ENCODE data around the gene CORO2B. TPM values are rescaled to one million over a fixed set of nuclear protein-coding genes. Genes with fewer than 3 reads are reported as not detected.

The CORO2B gene
- total RNA-seq, 4 donors from 2014 or later: 3.1 to 9.6 (median 8.6) TPM

DNA sequence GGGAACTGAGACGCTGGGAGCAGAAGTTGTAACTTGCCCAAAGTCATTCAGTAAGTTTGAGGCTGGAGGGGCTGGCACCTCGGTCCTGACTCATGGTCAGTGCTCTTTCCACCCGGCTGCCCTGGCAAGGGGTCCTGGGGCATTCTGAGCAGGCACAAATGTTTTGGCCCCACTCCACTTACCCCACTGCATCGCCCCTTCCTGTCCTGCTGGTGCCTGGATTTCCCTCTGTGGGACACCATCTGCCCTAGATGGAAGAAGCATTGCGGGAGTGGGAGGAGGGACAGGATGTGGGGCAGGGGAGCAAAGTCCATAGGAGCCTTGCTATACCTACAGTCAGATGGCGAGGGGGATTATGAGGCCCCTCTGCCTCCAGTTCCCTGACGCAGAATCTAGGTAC, 4.5 kb downstream of the CORO2B start:
- no peak overlapping the region for H3K27ac ChIP-seq

DNA sequence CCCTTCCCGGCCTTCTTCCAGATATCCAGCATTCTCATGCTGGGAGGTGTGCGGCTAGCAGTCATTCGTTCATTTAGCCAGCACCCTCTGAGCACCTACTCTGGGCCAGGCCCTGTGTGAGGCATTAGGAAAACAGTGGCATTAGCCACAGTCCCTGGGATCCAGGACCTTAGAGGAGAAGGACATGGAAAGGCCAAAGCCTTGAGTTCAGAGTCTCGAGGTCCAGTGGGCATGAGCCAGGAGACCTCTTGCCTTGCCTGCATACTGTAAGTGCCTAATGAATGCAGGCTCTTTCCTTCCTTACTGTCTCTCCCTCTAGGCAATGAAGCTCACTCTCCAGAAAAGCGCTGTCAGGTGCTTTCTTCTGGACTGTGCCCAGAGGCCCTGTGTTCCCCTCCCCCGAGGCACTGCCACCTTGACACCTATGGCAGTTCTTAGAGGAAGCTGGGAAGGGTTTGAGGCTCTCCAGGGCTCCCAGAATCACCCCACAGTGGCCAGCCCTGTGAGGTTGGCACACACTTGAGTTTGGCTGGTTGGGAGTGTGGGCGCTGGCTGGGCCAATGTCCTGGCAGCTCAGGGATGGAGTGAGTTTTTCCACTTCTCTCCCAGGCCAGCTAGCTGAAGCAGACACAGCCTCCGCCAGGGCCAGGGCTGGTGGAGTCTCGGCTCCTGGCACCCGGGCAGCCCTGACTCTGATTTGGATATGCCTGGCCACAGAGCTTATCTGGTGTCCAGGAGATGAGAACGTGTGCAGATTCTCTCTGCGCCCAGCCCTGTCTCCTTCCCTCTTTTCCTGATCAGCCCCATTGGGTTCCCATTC, 5.4 kb downstream of the CORO2B start:
- intact Hi-C loops (cut with DNase I): no loop called here
- peak; percentile 49 to 53 for DNase-seq
- Histone ChIP-seq H3K36me3 (no peaks in the 10 kb centered on the region), H3K27ac (peak overlapping the region in 2 of 3 donors; percentile 15 to 24), H3K4me3 (replicated peaks in 1 of 3) (no peak overlapping the region), H3K4me1 (peaks cover 4 to 18% of the 10 kb centered on the region in 2 donors), H3K9me3 (no peaks in the 10 kb centered on the region), H3K27me3 (no peaks in the 10 kb centered on the region)
- 95% methylated on average over 9 to 11 of the region's 12 CpGs for WGBS, 2 donors
- TF ChIP-seq, protein P1, sequence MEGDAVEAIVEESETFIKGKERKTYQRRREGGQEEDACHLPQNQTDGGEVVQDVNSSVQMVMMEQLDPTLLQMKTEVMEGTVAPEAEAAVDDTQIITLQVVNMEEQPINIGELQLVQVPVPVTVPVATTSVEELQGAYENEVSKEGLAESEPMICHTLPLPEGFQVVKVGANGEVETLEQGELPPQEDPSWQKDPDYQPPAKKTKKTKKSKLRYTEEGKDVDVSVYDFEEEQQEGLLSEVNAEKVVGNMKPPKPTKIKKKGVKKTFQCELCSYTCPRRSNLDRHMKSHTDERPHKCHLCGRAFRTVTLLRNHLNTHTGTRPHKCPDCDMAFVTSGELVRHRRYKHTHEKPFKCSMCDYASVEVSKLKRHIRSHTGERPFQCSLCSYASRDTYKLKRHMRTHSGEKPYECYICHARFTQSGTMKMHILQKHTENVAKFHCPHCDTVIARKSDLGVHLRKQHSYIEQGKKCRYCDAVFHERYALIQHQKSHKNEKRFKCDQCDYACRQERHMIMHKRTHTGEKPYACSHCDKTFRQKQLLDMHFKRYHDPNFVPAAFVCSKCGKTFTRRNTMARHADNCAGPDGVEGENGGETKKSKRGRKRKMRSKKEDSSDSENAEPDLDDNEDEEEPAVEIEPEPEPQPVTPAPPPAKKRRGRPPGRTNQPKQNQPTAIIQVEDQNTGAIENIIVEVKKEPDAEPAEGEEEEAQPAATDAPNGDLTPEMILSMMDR (IDR thresholded peaks at IDR 0.05): no peak
- TF ChIP-seq POLR2A (IDR thresholded peaks at IDR 0.05): no peak

More for the DNA sequence above, 4.5 kb downstream of the CORO2B start:
- Histone ChIP-seq H3K36me3 (no peaks in the 10 kb centered on the region), H3K4me1 (peaks cover 4 to 17% of the 10 kb centered on the region in 2 donors), H3K27me3 (no peaks in the 10 kb centered on the region), H3K4me3 (replicated peaks in 1 of 3) (no peak overlapping the region), H3K9me3 (no peaks in the 10 kb centered on the region)
- DNase-seq: no peak
- intact Hi-C loops (cut with DNase I): no loop called here
- 78 to 79% methylated on average over 7 of the region's 7 CpGs for WGBS, 2 donors
- TF ChIP-seq, protein P1 (IDR thresholded peaks at IDR 0.05): no peak
- TF ChIP-seq POLR2A (IDR thresholded peaks at IDR 0.05): no peak

DNA sequence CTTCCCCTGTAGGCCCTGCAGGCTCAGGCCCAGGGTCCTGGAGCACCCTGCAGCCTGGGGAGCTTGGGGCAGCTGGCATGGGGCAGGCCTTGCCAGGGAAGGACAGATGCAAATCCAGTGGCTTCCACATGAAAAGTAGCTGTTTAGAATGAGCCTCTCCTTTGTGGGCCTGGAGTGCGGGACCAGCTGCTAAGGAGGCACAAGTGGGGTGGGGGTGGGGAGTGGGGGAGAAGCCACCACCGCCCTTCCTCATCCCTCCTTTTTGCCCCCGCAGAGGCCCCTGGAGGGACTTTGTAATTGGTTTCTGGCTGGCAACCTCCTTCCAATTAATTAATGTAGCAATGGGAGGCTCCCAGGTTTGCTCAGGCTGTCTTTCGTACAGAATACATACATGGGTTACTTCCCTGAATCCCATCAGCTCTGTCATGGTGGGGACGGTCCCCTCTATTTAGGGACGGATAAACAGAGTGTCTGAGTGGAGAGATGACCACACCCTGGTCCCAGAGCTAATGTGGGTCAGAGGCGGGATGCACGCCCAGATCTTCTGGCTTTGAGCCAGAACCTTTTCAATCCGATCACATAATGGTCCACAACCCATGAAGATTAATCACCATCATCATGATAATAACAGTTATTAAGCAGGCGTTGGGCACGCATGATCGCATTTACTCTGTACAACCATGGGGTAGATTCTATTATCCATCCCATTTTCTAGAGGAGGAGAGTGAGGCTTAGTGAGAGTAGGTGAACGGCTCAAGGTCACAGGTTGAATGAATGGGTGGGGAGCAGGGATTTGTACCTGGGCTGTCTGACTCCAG, 6.2 kb downstream of the CORO2B start:
- no peak for DNase-seq
- H3K36me3 ChIP-seq: no peaks in the 10 kb centered on the region
- intact Hi-C loops (cut with DNase I): no loop called here
- no peaks in the 10 kb centered on the region for H3K27me3 ChIP-seq
- TF ChIP-seq, protein P1 (IDR thresholded peaks at IDR 0.05): no peak
- no peak for TF ChIP-seq POLR2A (IDR thresholded peaks at IDR 0.05)
- peaks cover 6 to 18% of the 10 kb centered on the region in 2 donors for H3K4me1 ChIP-seq
- WGBS, 2 donors: 81 to 83% methylated on average over 12 to 13 of the region's 13 CpGs
- no peaks in the 10 kb centered on the region for H3K9me3 ChIP-seq
- H3K4me3 ChIP-seq (replicated peaks in 1 of 3): no peak overlapping the region
- H3K27ac ChIP-seq: peak overlapping the region in 1 of 3 donors; percentile 24

DNA sequence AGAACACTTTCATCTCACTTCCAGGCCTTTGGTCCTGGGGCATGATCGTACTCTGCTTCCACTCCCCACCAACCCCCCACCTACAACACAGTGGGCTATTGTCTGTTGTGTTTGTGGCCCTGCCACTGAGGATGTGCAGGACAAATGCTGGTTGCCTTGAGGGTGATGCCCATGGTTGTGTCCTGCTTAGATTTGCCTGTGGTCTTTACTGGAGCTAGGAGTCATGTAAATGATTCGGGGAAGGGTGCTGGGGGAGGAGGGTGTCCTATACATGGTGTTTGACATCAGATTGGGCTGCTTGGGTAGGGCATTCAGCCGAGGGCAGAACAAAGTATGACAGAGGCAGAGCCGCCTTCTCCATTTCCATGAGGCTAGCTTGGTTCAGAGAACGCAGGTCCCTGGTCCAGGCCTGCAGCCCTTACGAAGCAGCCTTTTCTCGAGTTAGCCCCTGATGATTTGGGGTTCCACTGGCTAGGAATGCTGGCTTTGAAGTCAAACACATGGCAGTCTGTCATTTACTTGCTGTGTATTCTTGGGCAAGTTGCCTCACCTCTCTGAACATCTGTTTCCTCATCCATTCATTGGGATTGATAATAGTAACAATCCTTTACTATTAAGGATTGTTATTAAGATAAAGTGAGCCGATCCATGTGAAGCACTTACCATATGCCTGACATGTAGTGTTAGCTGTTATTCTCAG, 6.9 kb downstream of the CORO2B start:
- H3K4me3 ChIP-seq (replicated peaks in 1 of 3): no peak overlapping the region
- intact Hi-C loops (cut with DNase I): no loop called here
- no peaks in the 10 kb centered on the region for H3K9me3 ChIP-seq
- H3K27me3 ChIP-seq: no peaks in the 10 kb centered on the region
- DNase-seq: no peak
- no peak for TF ChIP-seq POLR2A (IDR thresholded peaks at IDR 0.05)
- TF ChIP-seq, protein P1 (IDR thresholded peaks at IDR 0.05): no peak
- peaks cover 14 to 26% of the 10 kb centered on the region in 2 donors for H3K4me1 ChIP-seq
- 82 to 95% methylated on average over 8 of the region's 8 CpGs for WGBS, 2 donors
- H3K27ac ChIP-seq: no peak overlapping the region
- H3K36me3 ChIP-seq: no peaks in the 10 kb centered on the region

Data from thyroid gland (tissue), 4 donors.